H1 (cell line): ENCODE data around the gene CYLD. TPM values are rescaled to one million over a fixed set of nuclear protein-coding genes. Genes with fewer than 3 reads are reported as not detected.

Experiments used
- CTCF ChIA-PET: fragments of 300-600 bp; sonication (Branson Sonifier 250); formaldehyde crosslinking; loops from one replicate; lab custom pipeline; 2021; ENCODE audit not compliant: partially characterized antibody; lab: Charles Lee
- POLR2A ChIA-PET: fragments of 300-600 bp; sonication (Branson Sonifier 250); formaldehyde crosslinking; loops from one replicate; lab custom pipeline; 2021; ENCODE audit warnings: inconsistent platforms; ENCODE audit not compliant: partially characterized antibody; lab: Charles Lee
- DNase-seq, 2 experiments: peaks; one replicate each; pipeline versions ENCODE4 v3.0.0 to v3.0.0-alpha.2; 2010 to 2022; ENCODE audit warnings: low spot score in 2 of 2, low read depth in 1 of 2, mixed read lengths in 1 of 2
- FAIRE-seq: peaks from 2 replicates; lab custom pipeline; 2011; peaks lifted over from hg19 to GRCh38; lab: Jason Lieb, UNC
- H2AFZ ChIP-seq: 2 replicates; pipeline ENCODE4 v1.8.1; 2012; ENCODE audit warnings: low read length, inconsistent platforms
- H2AK5ac ChIP-seq: 2 replicates; pipeline ENCODE4 v1.6.1; 2013; ENCODE audit warnings: low read depth, low read length
- H2BK120ac ChIP-seq: replicated peaks from 2 replicates; pipeline ENCODE3; 2013; ENCODE audit warnings: low read depth, low read length, inconsistent platforms
- H2BK12ac ChIP-seq: 2 replicates; pipeline ENCODE4 v1.6.1; 2013; ENCODE audit warnings: low read depth, low read length
- H2BK15ac ChIP-seq: 2 replicates; pipeline ENCODE4 v1.6.1; 2013; ENCODE audit warnings: low read length
- H2BK20ac ChIP-seq: 2 replicates; pipeline ENCODE4 v1.6.1; 2013; ENCODE audit warnings: low read length
- H2BK5ac ChIP-seq: 2 replicates; pipeline ENCODE4 v1.6.1; 2013; ENCODE audit warnings: low read depth, low read length
- H3K14ac ChIP-seq: 2 replicates; pipeline ENCODE4 v1.6.1; 2013; ENCODE audit warnings: inconsistent platforms; ENCODE audit not compliant: insufficient read length
- H3K18ac ChIP-seq: 2 replicates; pipeline ENCODE4 v1.6.1; 2013; ENCODE audit warnings: low read length; ENCODE audit errors: extremely low read depth
- H3K23ac ChIP-seq: 2 replicates; pipeline ENCODE4 v1.6.1; 2013; ENCODE audit warnings: inconsistent platforms; ENCODE audit not compliant: insufficient read length
- H3K23me2 ChIP-seq: 2 replicates; pipeline ENCODE4 v1.6.1; 2013; ENCODE audit warnings: low read depth, low read length
- H3K27ac ChIP-seq: 2 replicates; pipeline ENCODE4 v1.6.1; 2011; ENCODE audit warnings: low read depth, low read length, inconsistent platforms
- H3K27me3 ChIP-seq, 4 experiments: replicated peaks in 1 of 4; 1 replicate in 1 of 4; 2 replicates in 3 of 4; pipeline versions ENCODE4 v1.6.1 to v1.8.1; 2011 to 2013; ENCODE audit warnings: low read length in 3 of 4, mild to moderate bottlenecking in 3 of 4, inconsistent platforms in 2 of 4, mixed read lengths in 2 of 4, moderate library complexity in 1 of 4; ENCODE audit not compliant: control insufficient read depth in 3 of 4, insufficient read depth in 3 of 4; ENCODE audit errors: extremely low read depth in 1 of 4
- H3K36me3 ChIP-seq, 4 experiments: 2 replicates each; pipeline versions ENCODE4 v1.6.1 to v1.8.1; 2011 to 2013; ENCODE audit warnings: mild to moderate bottlenecking in 4 of 4, low read length in 3 of 4, moderate library complexity in 2 of 4, control low read depth in 1 of 4, inconsistent platforms in 1 of 4; ENCODE audit not compliant: insufficient read depth in 4 of 4, control insufficient read depth in 2 of 4
- H3K4ac ChIP-seq: replicated peaks from 2 replicates; pipeline ENCODE3; 2013; ENCODE audit warnings: low read length, low read depth, mixed read lengths, inconsistent platforms; ENCODE audit not compliant: insufficient read length
- H3K4me1 ChIP-seq, 4 experiments: replicated peaks in 1 of 4; 1 replicate in 1 of 4; 2 replicates in 3 of 4; pipeline versions ENCODE4 v1.6.1 to v1.8.1; 2011 to 2013; ENCODE audit warnings: low read length in 3 of 4, inconsistent platforms in 2 of 4, mixed read lengths in 1 of 4; ENCODE audit not compliant: insufficient read depth in 4 of 4, control insufficient read depth in 3 of 4
- H3K4me2 ChIP-seq, 2 experiments: 2 replicates each; pipeline versions ENCODE4 v1.6.1 to v1.8.1; 2011 to 2013; ENCODE audit warnings: low read depth in 2 of 2, low read length in 2 of 2, control low read depth in 1 of 2, inconsistent platforms in 1 of 2, mild to moderate bottlenecking in 1 of 2; ENCODE audit not compliant: insufficient read depth in 1 of 2
- H3K4me3 ChIP-seq, 4 experiments: fragments of 200-600, 300-600 bp in 1 of 4; sonication (generic), shearing (Covaris generic), sonication (Bioruptor Twin) in 1 of 4; 2 replicates each; pipeline versions ENCODE4 v1.5.1 to v1.8.1; 2011 to 2016; ENCODE audit warnings: low read length in 4 of 4, low read depth in 3 of 4, control low read depth in 2 of 4, inconsistent platforms in 2 of 4, mild to moderate bottlenecking in 2 of 4, mixed read lengths in 1 of 4, moderate library complexity in 1 of 4; ENCODE audit not compliant: insufficient read depth in 2 of 4; ENCODE audit errors: extremely low read depth in 1 of 4
- H3K56ac ChIP-seq: replicated peaks from 2 replicates; pipeline ENCODE3; 2013; ENCODE audit warnings: low read depth, mild to moderate bottlenecking, mixed read lengths, low read length, inconsistent platforms; ENCODE audit not compliant: insufficient read length
- H3K79me1 ChIP-seq: 2 replicates; pipeline ENCODE4 v1.6.1; 2013; ENCODE audit warnings: low read depth, low read length, control low read depth
- H3K79me2 ChIP-seq, 2 experiments: 2 replicates each; pipeline versions ENCODE4 v1.6.1 to v1.8.1; 2012 to 2013; ENCODE audit warnings: low read length in 2 of 2, mild to moderate bottlenecking in 2 of 2, inconsistent platforms in 1 of 2; ENCODE audit not compliant: insufficient read depth in 2 of 2, control insufficient read depth in 1 of 2
- H3K9ac ChIP-seq, 4 experiments: replicated peaks in 1 of 4; 1 replicate in 1 of 4; 2 replicates in 3 of 4; pipeline versions ENCODE4 v1.6.1 to v1.8.1; 2011 to 2013; ENCODE audit warnings: low read depth in 3 of 4, low read length in 3 of 4, control low read depth in 2 of 4, mild to moderate bottlenecking in 2 of 4, moderate library complexity in 2 of 4, inconsistent platforms in 1 of 4; ENCODE audit errors: extremely low read depth in 1 of 4
- H3K9me3 ChIP-seq, 2 experiments: 2 replicates each; pipeline versions ENCODE4 v1.6.1 to v1.8.1; 2012 to 2013; ENCODE audit warnings: mild to moderate bottlenecking in 2 of 2, moderate library complexity in 2 of 2, control low read depth in 1 of 2, inconsistent platforms in 1 of 2, low read depth in 1 of 2, low read length in 1 of 2, mixed read lengths in 1 of 2; ENCODE audit not compliant: insufficient read depth in 2 of 2
- H4K20me1 ChIP-seq, 2 experiments: replicated peaks in 1 of 2; 2 replicates each; pipeline versions ENCODE3 to v1.8.1; 2011 to 2013; ENCODE audit warnings: inconsistent platforms in 2 of 2, low read length in 2 of 2, mild to moderate bottlenecking in 1 of 2; ENCODE audit not compliant: insufficient read depth in 2 of 2, control insufficient read depth in 1 of 2
- H4K5ac ChIP-seq: 2 replicates; pipeline ENCODE4 v1.6.1; 2013; ENCODE audit warnings: low read length, low read depth, mixed read lengths, inconsistent platforms; ENCODE audit not compliant: insufficient read length
- H4K8ac ChIP-seq: 2 replicates; pipeline ENCODE4 v1.8.0; 2013; ENCODE audit warnings: mild to moderate bottlenecking, moderate library complexity, low read length, inconsistent platforms; ENCODE audit not compliant: insufficient read depth; ENCODE audit errors: extremely low read depth
- H4K91ac ChIP-seq: replicated peaks from 2 replicates; pipeline ENCODE3; 2013; ENCODE audit warnings: low read length, mixed read lengths, inconsistent platforms; ENCODE audit not compliant: insufficient read length
- WGBS, 2 experiments: shearing (Covaris generic) in 1 of 2; methylation state at CpG; one replicate each; pipeline versions ENCODE4 v1.1.6 to v1.1.7; 2013 to 2015; ENCODE audit warnings: low lambda C conversion rate in 2 of 2, mixed read lengths in 2 of 2, inconsistent platforms in 1 of 2, low coverage in 1 of 2, missing lambda C conversion rate in 1 of 2; ENCODE audit not compliant: insufficient replicate concordance in 2 of 2, insufficient coverage in 1 of 2, insufficient read length in 1 of 2; ENCODE audit errors: extremely low coverage in 1 of 2, missing lambda C conversion rate in 1 of 2; 5-methylcytosine and 5-hydroxymethylcytosine counted together
- polyA plus RNA-seq, 7 experiments: library from polyadenylated mRNA; depleted of rRNA in 3 of 7; stranded (reverse) in 5 of 7; unstranded in 2 of 7; fragments of >200 nt in 5 of 7; fragments of 200-250 nt in 2 of 7; gene quantifications; 1 replicate in 5 of 7; 2 replicates in 1 of 7; 4 replicates in 1 of 7; pipeline versions ENCODE4 v1.2.1 to v1.2.3, GENCODE V29; 2011 to 2013; ENCODE audit warnings: missing spikeins in 2 of 7, mixed read lengths in 2 of 7
- total RNA-seq: library from RNA; stranded (reverse); fragmentation: NEBNext Ultra II Directional; extraction: Animal tissue kit (Norgen Biotek cat#: 25700); gene quantifications from 2 replicates; pipeline ENCODE4 v1.2.1, GENCODE V29; 2021

The CYLD gene
- total and polyA plus RNA-seq, 2 of the 8 experiments (the other 6 are each of a cell fraction or from before 2014, with no cell fraction given), result 3.7 to 18.8 TPM

DNA sequence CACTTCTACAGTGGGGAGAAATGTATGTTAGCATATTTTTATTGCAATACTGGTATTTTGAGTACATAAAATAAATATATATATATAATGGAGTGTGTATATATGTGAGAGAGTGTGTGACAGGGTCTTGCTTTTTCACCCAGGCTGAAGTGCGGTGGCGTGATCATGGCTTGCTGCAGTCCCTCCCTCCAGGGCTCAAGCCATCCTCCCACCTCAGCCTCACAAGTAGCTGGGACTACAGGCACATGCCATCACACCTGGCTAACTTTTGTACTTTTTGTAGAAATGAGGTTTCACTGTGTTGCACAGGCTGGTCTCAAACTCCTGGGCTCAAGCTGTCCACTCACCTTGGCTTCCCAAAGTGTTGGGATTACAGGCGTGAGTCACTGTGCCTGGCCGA lies 4.1 kb downstream of the CYLD start:
- H4K8ac ChIP-seq, result no peak overlapping the region
- H4K5ac ChIP-seq, result no peak overlapping the region
- H2BK20ac ChIP-seq, result no peak overlapping the region
- H3K4me3 ChIP-seq, result no peak overlapping the region
- no peak overlapping the region for H2BK5ac ChIP-seq
- no peak overlapping the region for H2BK15ac ChIP-seq
- no peak overlapping the region for H2BK120ac ChIP-seq
- ChIA-PET CTCF (interaction anchor here (0.7 to 4.8 kb wide), 8 partner anchors 11 to 83 kb away, joined by 3 to 42 read pairs (median 5); no protein-coding TSS in a partner anchor), POLR2A (interaction anchor here (0.7 kb wide), 1 partner anchor 517 kb away, joined by 3 read pairs; no protein-coding TSS in a partner anchor)
- no peak overlapping the region for H3K4me2 ChIP-seq
- H3K23ac ChIP-seq, result no peak overlapping the region
- peaks cover 3 to 12% (median 5%) of the 10 kb centered on the region in 4 experiments; a peak in 6 of 7 replicates for H3K4me1 ChIP-seq
- H4K91ac ChIP-seq, result no peak overlapping the region
- no peaks in the 10 kb centered on the region for H4K20me1 ChIP-seq
- no peak overlapping the region for H3K14ac ChIP-seq
- WGBS, 2 experiments, result 98% methylated on average over 4 of the region's 4 CpGs; no CpG with 5 or more reads in 1 of the 2 experiments
- H3K18ac ChIP-seq, result no peak overlapping the region
- no peaks in the 10 kb centered on the region for H3K79me2 ChIP-seq
- H3K9ac ChIP-seq, result no peak overlapping the region
- no peaks in the 10 kb centered on the region for H3K9me3 ChIP-seq
- no peak overlapping the region for H3K56ac ChIP-seq
- no peak overlapping the region for H3K27ac ChIP-seq
- no peaks in the 10 kb centered on the region for H3K27me3 ChIP-seq
- DNase-seq (no peak), FAIRE-seq (no peak)
- no peak overlapping the region for H2AK5ac ChIP-seq
- no peak overlapping the region for H2AFZ ChIP-seq
- H2BK12ac ChIP-seq, result no peak overlapping the region
- H3K23me2 ChIP-seq, result no peaks in the 10 kb centered on the region
- H3K4ac ChIP-seq, result no peak overlapping the region
- no peaks in the 10 kb centered on the region for H3K79me1 ChIP-seq
- no peaks in the 10 kb centered on the region for H3K36me3 ChIP-seq
